ENCODE data around the gene CACNA1A. TPM values are rescaled to one million over a fixed set of nuclear protein-coding genes. Genes with fewer than 3 reads are reported as not detected.
A peak's percentile ranks its signal among the peaks of the same experiment; 100 is the strongest.

Gene CACNA1A
- polyA plus RNA-seq, 1 donor (not counting 4 experiments of a cell fraction or from before 2014, with no cell fraction given) = not detected

GRCh38 chr19:13429563-13429962 is 76.7 kb downstream of the CACNA1A start:
- no peak for DNase-seq (ENCODE audit: low read depth, low spot score)
- TF ChIP-seq EZH2 (IDR thresholded peaks at IDR 0.05; ENCODE audit: low read length) (no peak), CTCF (optimal IDR thresholded peaks at IDR 0.05 in 1 of 3, IDR thresholded peaks at IDR 0.05 in 1 of 3, conservative IDR thresholded peaks at IDR 0.05 in 1 of 3; ENCODE audit: extremely low read depth in 1 of 3, insufficient read depth in 2 of 3, low read length in 3 of 3) (no peak)
- dilution Hi-C loops (cut with MboI; ENCODE audit: extremely low pct_ligation_motif_present, low sequenced_read_pairs) = no loop called here

DNA sequence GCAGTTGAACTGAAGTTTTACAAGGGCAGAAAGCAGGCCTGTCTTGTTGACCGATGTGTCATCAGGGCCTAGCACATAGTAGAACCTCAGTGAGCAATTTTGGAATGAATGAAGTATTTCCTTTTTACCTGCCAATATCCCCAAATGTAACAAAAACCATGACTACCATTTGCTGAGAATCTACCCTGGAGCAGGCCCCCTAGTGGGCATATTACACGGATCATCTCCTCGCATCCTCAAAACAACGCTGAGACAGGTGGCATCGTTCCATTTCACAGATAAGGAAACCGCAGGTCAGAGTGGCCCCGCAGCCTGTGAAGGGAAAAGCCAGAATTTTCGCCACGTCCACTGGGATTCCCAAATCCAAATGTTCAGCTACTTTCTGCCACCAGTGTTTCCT is 77.9 kb downstream of the CACNA1A start:
- Histone ChIP-seq H3K36me3 (ENCODE audit: control insufficient read depth in 2 of 2, extremely low read depth in 1 of 2, insufficient read depth in 2 of 2, low read length in 2 of 2) (no peaks in the 10 kb centered on the region), H3K27me3 (ENCODE audit: control insufficient read depth, extremely low read depth, insufficient read depth, low read length) (no peaks in the 10 kb centered on the region), H3K27ac (ENCODE audit: control insufficient read depth, insufficient read depth, low read length) (no peak overlapping the region), H3K9me3 (ENCODE audit: control insufficient read depth, low read depth, low read length) (no peaks in the 10 kb centered on the region), H3K9ac (ENCODE audit: control insufficient read depth, extremely low read depth, insufficient read depth, low read length) (no peak overlapping the region), H3K9me1 (ENCODE audit: control insufficient read depth, extremely low read depth, insufficient read depth, low read length) (no peaks in the 10 kb centered on the region), H3K4me2 (ENCODE audit: control insufficient read depth, extremely low read depth, insufficient read depth, low read depth, low read length) (no peak overlapping the region), H3K79me2 (ENCODE audit: control insufficient read depth, insufficient read depth, low read length) (no peaks in the 10 kb centered on the region), H4K20me1 (ENCODE audit: control insufficient read depth, extremely low read depth, insufficient read depth, low read length) (no peaks in the 10 kb centered on the region), H3K4me3 (ENCODE audit: control insufficient read depth in 2 of 3, extremely low read depth in 1 of 3, insufficient read depth in 2 of 3, low read depth in 1 of 3, low read length in 3 of 3) (no peak overlapping the region), H3K4me1 (ENCODE audit: control insufficient read depth, extremely low read depth, insufficient read depth, low read length) (no peaks in the 10 kb centered on the region), H2AFZ (ENCODE audit: control insufficient read depth, low read length) (no peak overlapping the region)
- TF ChIP-seq CTCF (optimal IDR thresholded peaks at IDR 0.05 in 1 of 3, IDR thresholded peaks at IDR 0.05 in 1 of 3, conservative IDR thresholded peaks at IDR 0.05 in 1 of 3; ENCODE audit: extremely low read depth in 1 of 3, insufficient read depth in 2 of 3, low read length in 3 of 3) (peak; percentile 56 to 72 (median 61)), EZH2 (IDR thresholded peaks at IDR 0.05; ENCODE audit: low read length) (no peak)
- dilution Hi-C loops (cut with MboI; ENCODE audit: extremely low pct_ligation_motif_present, low sequenced_read_pairs) = no loop called here
- FAIRE-seq (no peak), DNase-seq (ENCODE audit: low read depth, low spot score) (no peak)

More at GRCh38 chr19:13429563-13429962, 76.7 kb downstream of the CACNA1A start:
- Histone ChIP-seq H3K27ac (ENCODE audit: control insufficient read depth, insufficient read depth, low read length) (no peak overlapping the region), H3K9me3 (ENCODE audit: control insufficient read depth, low read depth, low read length) (no peaks in the 10 kb centered on the region), H3K9me1 (ENCODE audit: control insufficient read depth, extremely low read depth, insufficient read depth, low read length) (no peaks in the 10 kb centered on the region), H3K4me1 (ENCODE audit: control insufficient read depth, extremely low read depth, insufficient read depth, low read length) (no peaks in the 10 kb centered on the region), H4K20me1 (ENCODE audit: control insufficient read depth, extremely low read depth, insufficient read depth, low read length) (no peaks in the 10 kb centered on the region), H3K4me3 (ENCODE audit: control insufficient read depth in 2 of 3, extremely low read depth in 1 of 3, insufficient read depth in 2 of 3, low read depth in 1 of 3, low read length in 3 of 3) (no peak overlapping the region), H3K36me3 (ENCODE audit: control insufficient read depth in 2 of 2, extremely low read depth in 1 of 2, insufficient read depth in 2 of 2, low read length in 2 of 2) (no peaks in the 10 kb centered on the region), H3K79me2 (ENCODE audit: control insufficient read depth, insufficient read depth, low read length) (no peaks in the 10 kb centered on the region), H3K27me3 (ENCODE audit: control insufficient read depth, extremely low read depth, insufficient read depth, low read length) (no peaks in the 10 kb centered on the region), H3K9ac (ENCODE audit: control insufficient read depth, extremely low read depth, insufficient read depth, low read length) (no peak overlapping the region), H3K4me2 (ENCODE audit: control insufficient read depth, extremely low read depth, insufficient read depth, low read depth, low read length) (no peak overlapping the region), H2AFZ (ENCODE audit: control insufficient read depth, low read length) (no peak overlapping the region)
- FAIRE-seq = no peak

All from keratinocyte (primary cell).